Measurements from ENCODE around the gene RSBN1.

The RSBN1 gene

DNA sequence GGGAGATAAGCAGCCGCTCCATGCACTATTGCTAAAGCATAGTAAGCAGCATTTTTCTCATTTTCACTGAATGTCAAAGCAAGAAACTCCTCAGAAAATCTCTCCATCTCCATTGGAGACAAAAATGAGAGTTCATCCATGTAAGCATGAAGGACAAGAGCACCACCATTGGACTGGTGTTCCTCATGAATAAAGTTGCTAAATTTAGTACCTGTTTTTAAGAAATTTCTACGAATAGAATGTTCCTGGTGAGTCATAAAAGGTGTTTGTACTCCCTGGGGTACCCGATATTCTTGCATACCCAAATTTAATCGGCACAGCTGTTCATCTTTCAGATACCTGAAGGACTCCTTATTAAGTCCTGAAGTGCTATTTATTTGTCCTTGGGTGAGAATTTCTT lies 14.8 kb downstream of the RSBN1 start:
- H3K9me3 ChIP-seq (ENCODE audit: control insufficient read depth, insufficient read depth, low read depth, low read length): no peaks in the 10 kb centered on the region
- H3K4me1 ChIP-seq (ENCODE audit: control insufficient read depth, insufficient read depth, low read length): no peaks in the 10 kb centered on the region
- ChIA-PET POLR2A (no interaction called here), CTCF (no interaction called here)
- no peak overlapping the region for H3K4me3 ChIP-seq (ENCODE audit: low read depth, low read length)
- H3K27ac ChIP-seq (ENCODE audit: extremely low read depth, low read depth, low read length): no peak overlapping the region
- peaks cover 5 to 37% of the 10 kb centered on the region in 2 experiments for H3K36me3 ChIP-seq (ENCODE audit: control insufficient read depth in 2 of 2, insufficient read depth in 1 of 2, low read length in 2 of 2)
- TF ChIP-seq ZNF223 (tag by site-specific recombination; IDR thresholded peaks at IDR 0.05) (no peak), ZNF624 (tag by site-specific recombination; IDR thresholded peaks at IDR 0.05) (no peak), ZNF548 (tag by site-specific recombination; IDR thresholded peaks at IDR 0.05) (no peak), ZNF777 (tag by site-specific recombination; IDR thresholded peaks at IDR 0.05; ENCODE audit: borderline replicate concordance) (no peak), ZNF157 (tag by site-specific recombination; IDR thresholded peaks at IDR 0.05) (no peak), ZNF274 (IDR thresholded peaks at IDR 0.05; ENCODE audit: low read length) (no peak), ZNF274 (tag by site-specific recombination; IDR thresholded peaks at IDR 0.05; ENCODE audit: borderline replicate concordance) (no peak), ZNF175 (tag by site-specific recombination; IDR thresholded peaks at IDR 0.05) (no peak), ZNF423 (tag by site-specific recombination; IDR thresholded peaks at IDR 0.05) (no peak), ZNF501 (tag by site-specific recombination; IDR thresholded peaks at IDR 0.05) (no peak), GLI4 (tag by site-specific recombination; IDR thresholded peaks at IDR 0.05) (no peak), ZNF184 (tag by site-specific recombination; IDR thresholded peaks at IDR 0.05) (no peak), ZNF510 (tag by site-specific recombination; IDR thresholded peaks at IDR 0.05; ENCODE audit: insufficient replicate concordance) (no peak), ZNF19 (tag by site-specific recombination; IDR thresholded peaks at IDR 0.05; ENCODE audit: low read depth) (no peak), ZFP41 (tag by site-specific recombination; IDR thresholded peaks at IDR 0.05; ENCODE audit: borderline replicate concordance) (no peak)
- TF ChIP-seq, protein P1, sequence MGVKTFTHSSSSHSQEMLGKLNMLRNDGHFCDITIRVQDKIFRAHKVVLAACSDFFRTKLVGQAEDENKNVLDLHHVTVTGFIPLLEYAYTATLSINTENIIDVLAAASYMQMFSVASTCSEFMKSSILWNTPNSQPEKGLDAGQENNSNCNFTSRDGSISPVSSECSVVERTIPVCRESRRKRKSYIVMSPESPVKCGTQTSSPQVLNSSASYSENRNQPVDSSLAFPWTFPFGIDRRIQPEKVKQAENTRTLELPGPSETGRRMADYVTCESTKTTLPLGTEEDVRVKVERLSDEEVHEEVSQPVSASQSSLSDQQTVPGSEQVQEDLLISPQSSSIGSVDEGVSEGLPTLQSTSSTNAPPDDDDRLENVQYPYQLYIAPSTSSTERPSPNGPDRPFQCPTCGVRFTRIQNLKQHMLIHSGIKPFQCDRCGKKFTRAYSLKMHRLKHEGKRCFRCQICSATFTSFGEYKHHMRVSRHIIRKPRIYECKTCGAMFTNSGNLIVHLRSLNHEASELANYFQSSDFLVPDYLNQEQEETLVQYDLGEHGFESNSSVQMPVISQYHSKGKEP (tag by site-specific recombination; IDR thresholded peaks at IDR 0.05): no peak
- TF ChIP-seq, protein P2, sequence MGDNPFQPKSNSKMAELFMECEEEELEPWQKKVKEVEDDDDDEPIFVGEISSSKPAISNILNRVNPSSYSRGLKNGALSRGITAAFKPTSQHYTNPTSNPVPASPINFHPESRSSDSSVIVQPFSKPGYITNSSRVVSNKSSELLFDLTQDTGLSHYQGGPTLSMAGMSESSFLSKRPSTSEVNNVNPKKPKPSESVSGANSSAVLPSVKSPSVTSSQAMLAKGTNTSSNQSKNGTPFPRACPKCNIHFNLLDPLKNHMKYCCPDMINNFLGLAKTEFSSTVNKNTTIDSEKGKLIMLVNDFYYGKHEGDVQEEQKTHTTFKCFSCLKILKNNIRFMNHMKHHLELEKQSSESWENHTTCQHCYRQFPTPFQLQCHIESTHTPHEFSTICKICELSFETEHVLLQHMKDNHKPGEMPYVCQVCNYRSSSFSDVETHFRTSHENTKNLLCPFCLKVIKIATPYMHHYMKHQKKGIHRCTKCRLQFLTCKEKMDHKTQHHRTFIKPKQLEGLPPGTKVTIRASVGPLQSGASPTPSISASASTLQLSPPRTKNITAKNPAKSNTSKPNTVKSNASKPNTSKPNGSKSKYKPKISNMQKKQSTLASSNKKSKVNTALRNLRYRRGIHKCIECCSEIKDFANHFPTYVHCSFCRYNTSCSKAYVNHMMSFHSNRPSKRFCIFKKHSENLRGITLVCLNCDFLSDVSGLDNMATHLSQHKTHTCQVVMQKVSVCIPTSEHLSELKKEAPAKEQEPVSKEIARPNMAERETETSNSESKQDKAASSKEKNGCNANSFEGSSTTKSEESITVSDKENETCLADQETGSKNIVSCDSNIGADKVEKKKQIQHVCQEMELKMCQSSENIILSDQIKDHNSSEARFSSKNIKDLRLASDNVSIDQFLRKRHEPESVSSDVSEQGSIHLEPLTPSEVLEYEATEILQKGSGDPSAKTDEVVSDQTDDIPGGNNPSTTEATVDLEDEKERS (tag by site-specific recombination; IDR thresholded peaks at IDR 0.05): no peak
- TF ChIP-seq, protein P3, sequence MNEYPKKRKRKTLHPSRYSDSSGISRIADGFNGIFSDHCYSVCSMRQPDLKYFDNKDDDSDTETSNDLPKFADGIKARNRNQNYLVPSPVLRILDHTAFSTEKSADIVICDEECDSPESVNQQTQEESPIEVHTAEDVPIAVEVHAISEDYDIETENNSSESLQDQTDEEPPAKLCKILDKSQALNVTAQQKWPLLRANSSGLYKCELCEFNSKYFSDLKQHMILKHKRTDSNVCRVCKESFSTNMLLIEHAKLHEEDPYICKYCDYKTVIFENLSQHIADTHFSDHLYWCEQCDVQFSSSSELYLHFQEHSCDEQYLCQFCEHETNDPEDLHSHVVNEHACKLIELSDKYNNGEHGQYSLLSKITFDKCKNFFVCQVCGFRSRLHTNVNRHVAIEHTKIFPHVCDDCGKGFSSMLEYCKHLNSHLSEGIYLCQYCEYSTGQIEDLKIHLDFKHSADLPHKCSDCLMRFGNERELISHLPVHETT (tag by site-specific recombination; IDR thresholded peaks at IDR 0.05): no peak
- TF ChIP-seq, protein P4, sequence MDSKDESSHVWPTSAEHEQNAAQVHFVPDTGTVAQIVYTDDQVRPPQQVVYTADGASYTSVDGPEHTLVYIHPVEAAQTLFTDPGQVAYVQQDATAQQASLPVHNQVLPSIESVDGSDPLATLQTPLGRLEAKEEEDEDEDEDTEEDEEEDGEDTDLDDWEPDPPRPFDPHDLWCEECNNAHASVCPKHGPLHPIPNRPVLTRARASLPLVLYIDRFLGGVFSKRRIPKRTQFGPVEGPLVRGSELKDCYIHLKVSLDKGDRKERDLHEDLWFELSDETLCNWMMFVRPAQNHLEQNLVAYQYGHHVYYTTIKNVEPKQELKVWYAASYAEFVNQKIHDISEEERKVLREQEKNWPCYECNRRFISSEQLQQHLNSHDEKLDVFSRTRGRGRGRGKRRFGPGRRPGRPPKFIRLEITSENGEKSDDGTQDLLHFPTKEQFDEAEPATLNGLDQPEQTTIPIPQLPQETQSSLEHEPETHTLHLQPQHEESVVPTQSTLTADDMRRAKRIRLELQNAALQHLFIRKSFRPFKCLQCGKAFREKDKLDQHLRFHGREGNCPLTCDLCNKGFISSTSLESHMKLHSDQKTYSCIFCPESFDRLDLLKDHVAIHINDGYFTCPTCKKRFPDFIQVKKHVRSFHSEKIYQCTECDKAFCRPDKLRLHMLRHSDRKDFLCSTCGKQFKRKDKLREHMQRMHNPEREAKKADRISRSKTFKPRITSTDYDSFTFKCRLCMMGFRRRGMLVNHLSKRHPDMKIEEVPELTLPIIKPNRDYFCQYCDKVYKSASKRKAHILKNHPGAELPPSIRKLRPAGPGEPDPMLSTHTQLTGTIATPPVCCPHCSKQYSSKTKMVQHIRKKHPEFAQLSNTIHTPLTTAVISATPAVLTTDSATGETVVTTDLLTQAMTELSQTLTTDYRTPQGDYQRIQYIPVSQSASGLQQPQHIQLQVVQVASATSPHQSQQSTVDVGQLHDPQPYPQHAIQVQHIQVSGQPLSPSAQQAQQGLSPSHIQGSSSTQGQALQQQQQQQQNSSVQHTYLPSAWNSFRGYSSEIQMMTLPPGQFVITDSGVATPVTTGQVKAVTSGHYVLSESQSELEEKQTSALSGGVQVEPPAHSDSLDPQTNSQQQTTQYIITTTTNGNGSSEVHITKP (tag by site-specific recombination; IDR thresholded peaks at IDR 0.05): no peak
- TF ChIP-seq, protein P5, sequence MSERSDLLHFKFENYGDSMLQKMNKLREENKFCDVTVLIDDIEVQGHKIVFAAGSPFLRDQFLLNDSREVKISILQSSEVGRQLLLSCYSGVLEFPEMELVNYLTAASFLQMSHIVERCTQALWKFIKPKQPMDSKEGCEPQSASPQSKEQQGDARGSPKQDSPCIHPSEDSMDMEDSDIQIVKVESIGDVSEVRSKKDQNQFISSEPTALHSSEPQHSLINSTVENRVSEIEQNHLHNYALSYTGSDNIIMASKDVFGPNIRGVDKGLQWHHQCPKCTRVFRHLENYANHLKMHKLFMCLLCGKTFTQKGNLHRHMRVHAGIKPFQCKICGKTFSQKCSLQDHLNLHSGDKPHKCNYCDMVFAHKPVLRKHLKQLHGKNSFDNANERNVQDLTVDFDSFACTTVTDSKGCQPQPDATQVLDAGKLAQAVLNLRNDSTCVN (tag by site-specific recombination; optimal IDR thresholded peaks at IDR 0.05): no peak
- TF ChIP-seq, protein P6, sequence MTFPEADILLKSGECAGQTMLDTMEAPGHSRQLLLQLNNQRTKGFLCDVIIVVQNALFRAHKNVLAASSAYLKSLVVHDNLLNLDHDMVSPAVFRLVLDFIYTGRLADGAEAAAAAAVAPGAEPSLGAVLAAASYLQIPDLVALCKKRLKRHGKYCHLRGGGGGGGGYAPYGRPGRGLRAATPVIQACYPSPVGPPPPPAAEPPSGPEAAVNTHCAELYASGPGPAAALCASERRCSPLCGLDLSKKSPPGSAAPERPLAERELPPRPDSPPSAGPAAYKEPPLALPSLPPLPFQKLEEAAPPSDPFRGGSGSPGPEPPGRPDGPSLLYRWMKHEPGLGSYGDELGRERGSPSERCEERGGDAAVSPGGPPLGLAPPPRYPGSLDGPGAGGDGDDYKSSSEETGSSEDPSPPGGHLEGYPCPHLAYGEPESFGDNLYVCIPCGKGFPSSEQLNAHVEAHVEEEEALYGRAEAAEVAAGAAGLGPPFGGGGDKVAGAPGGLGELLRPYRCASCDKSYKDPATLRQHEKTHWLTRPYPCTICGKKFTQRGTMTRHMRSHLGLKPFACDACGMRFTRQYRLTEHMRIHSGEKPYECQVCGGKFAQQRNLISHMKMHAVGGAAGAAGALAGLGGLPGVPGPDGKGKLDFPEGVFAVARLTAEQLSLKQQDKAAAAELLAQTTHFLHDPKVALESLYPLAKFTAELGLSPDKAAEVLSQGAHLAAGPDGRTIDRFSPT (tag by site-specific recombination; IDR thresholded peaks at IDR 0.05): no peak

All from HEK293 (cell line).